ENCODE measurements around the gene ZNF385A. TPM values are rescaled to one million over a fixed set of nuclear protein-coding genes. Genes with fewer than 3 reads are reported as not detected.

ZNF385A gene
- total and polyA plus RNA-seq, 2 of the 4 experiments (the other 2 are of a cell fraction) = 0.36 to 2.5 TPM

- no peak overlapping the region for H3K14ac ChIP-seq (replicated peaks; ENCODE audit: low read depth, low read length)
- BruUV-seq (replicated peaks) = no TSS peak
- dilution Hi-C loops (cut with HindIII; ENCODE audit: low sequenced_read_pairs, unreplicated experiment) = no loop called here
- no peak overlapping the region for H3K56ac ChIP-seq (ENCODE audit: extremely low read depth, insufficient read depth, low read length)
- H3K36me3 ChIP-seq (ENCODE audit: control insufficient read depth, insufficient read depth, low read length) = peaks cover 42% of the 10 kb centered on the region
- no peak overlapping the region for H4K91ac ChIP-seq (ENCODE audit: insufficient read depth, low read depth, low read length)
- TF ChIP-seq USF2 (IDR thresholded peaks at IDR 0.05; ENCODE audit: low read depth, low read length) = no peak
- no peak for TF ChIP-seq RFX5 (IDR thresholded peaks at IDR 0.05; ENCODE audit: low read depth, low read length)
- TF ChIP-seq POLR2A (IDR thresholded peaks at IDR 0.05; ENCODE audit: low read depth, low read length) = no peak
- no peak for TF ChIP-seq CHD1 (IDR thresholded peaks at IDR 0.05; ENCODE audit: low read depth, low read length)
- TF ChIP-seq CEBPB (IDR thresholded peaks at IDR 0.05; ENCODE audit: low read depth, low read length) = no peak
- TF ChIP-seq NFE2L2 (IDR thresholded peaks at IDR 0.05; ENCODE audit: low read depth, low read length) = no peak
- no peak for TF ChIP-seq RAD21 (IDR thresholded peaks at IDR 0.05; ENCODE audit: low read length)
- no peak for TF ChIP-seq FOS (IDR thresholded peaks at IDR 0.05; ENCODE audit: low read depth, low read length)
- no peak for TF ChIP-seq BHLHE40 (IDR thresholded peaks at IDR 0.05; ENCODE audit: low read depth, low read length)
- no peak for TF ChIP-seq RCOR1 (IDR thresholded peaks at IDR 0.05; ENCODE audit: insufficient replicate concordance, low read length)
- TF ChIP-seq CTCF (conservative IDR thresholded peaks at IDR 0.05; ENCODE audit: low read depth, low read length) = no peak
- no peak for TF ChIP-seq MAZ (IDR thresholded peaks at IDR 0.05; ENCODE audit: borderline replicate concordance, low read depth, low read length)
- peaks cover 21% of the 10 kb centered on the region for H3K4me1 ChIP-seq (ENCODE audit: control insufficient read depth, insufficient read depth, low read length)
- H4K20me1 ChIP-seq (ENCODE audit: insufficient read depth, low read length) = no peaks in the 10 kb centered on the region
- H3K4me3 ChIP-seq (ENCODE audit: insufficient read depth, low read depth, low read length) = no peak overlapping the region
- DNase-seq = no peak
- in situ Hi-C loops (cut with MboI; ENCODE audit: low sequenced_read_pairs) = no loop called here
- H3K9ac ChIP-seq (ENCODE audit: low read depth, low read length) = no peak overlapping the region
- no CpG with 5 or more reads among the region's 3 CpGs for WGBS, 2 experiments (ENCODE audit: extremely low coverage in 2 of 2, insufficient read length in 1 of 2)
- no peak overlapping the region for H4K5ac ChIP-seq (ENCODE audit: low read depth, low read length)
- H2AFZ ChIP-seq (replicated peaks; ENCODE audit: low read length, poor library complexity) = no peak overlapping the region
- H3K79me1 ChIP-seq (ENCODE audit: low read depth in 1 of 2, low read length in 2 of 2) = 0 out of 4 replicates have a peak, but pooled peaks cover 0 to 3% of the 10 kb centered on the region in 2 experiments
- no peak overlapping the region for H2BK20ac ChIP-seq (ENCODE audit: low read depth, low read length)
- no peak overlapping the region for H2BK5ac ChIP-seq (ENCODE audit: low read depth, low read length, poor library complexity, severe bottlenecking)
- peaks cover 8% of the 10 kb centered on the region; the same call in 1 of the 2 replicates for H3K9me1 ChIP-seq (ENCODE audit: insufficient read depth, low read length)
- intact Hi-C loops (cut with micrococcal nuclease) = no loop called here
- H3K27me3 ChIP-seq (ENCODE audit: control insufficient read depth, insufficient read depth, low read length) = no peaks in the 10 kb centered on the region
- no peak overlapping the region for H3K23ac ChIP-seq (ENCODE audit: low read depth, low read length)
- ChIA-PET POLR2A (ENCODE audit: unreplicated experiment) (no interaction called here), CTCF (interaction anchor here (0.8 kb wide), 1 partner anchor 9 kb away, joined by 3 read pairs; no protein-coding TSS in a partner anchor)
- no peak overlapping the region for H3K4me2 ChIP-seq (ENCODE audit: low read depth, low read length)
- H4K8ac ChIP-seq (ENCODE audit: low read depth in 2 of 2, low read length in 2 of 2) = no peak overlapping the region
- H3K9me3 ChIP-seq (ENCODE audit: control insufficient read depth, insufficient read depth, low read length) = no peaks in the 10 kb centered on the region
- no peak overlapping the region for H2BK120ac ChIP-seq (ENCODE audit: low read depth, low read length)
- H2AK5ac ChIP-seq (ENCODE audit: low read depth, low read length) = no peak overlapping the region
- no peak overlapping the region for H2BK15ac ChIP-seq (ENCODE audit: low read depth, low read length)
- H3K4ac ChIP-seq (ENCODE audit: low read depth, low read length) = no peak overlapping the region
- no peak overlapping the region for H3K27ac ChIP-seq (ENCODE audit: insufficient read depth, low read length)
- ATAC-seq (ENCODE audit: low read depth) = no peak
- H3K18ac ChIP-seq (ENCODE audit: low read depth, low read length) = no peak overlapping the region
- no peak overlapping the region for H2AK9ac ChIP-seq (replicated peaks; ENCODE audit: low read depth, low read length, poor library complexity)
Measured at GRCh38 chr12:54350743-54351142, 33.8 kb downstream of the ZNF385A start.
